PFSK-1 (cell line): ENCODE measurements around the gene TNNT3.

Source experiments
- FOXP2 ChIP-seq: optimal IDR thresholded peaks from 2 replicates; pipeline ENCODE3; 2011; ENCODE audit warnings: borderline replicate concordance, control low read depth, inconsistent platforms; ENCODE audit not compliant: insufficient read depth; ENCODE audit errors: extremely low read length, extremely low read depth
- POLR2AphosphoS5 ChIP-seq: IDR thresholded peaks from 2 replicates; pipeline ENCODE4 v1.6.1; 2012; ENCODE audit warnings: low read depth, mild to moderate bottlenecking, control low read depth, low read length, moderate library complexity
- REST ChIP-seq, 2 experiments: IDR thresholded peaks; 2 replicates each; pipeline versions ENCODE4 v1.6.1 to v1.8.0; 2011 to 2012; ENCODE audit warnings: low read depth in 2 of 2, low read length in 2 of 2, control low read depth in 1 of 2, inconsistent platforms in 1 of 2, mild to moderate bottlenecking in 1 of 2, moderate library complexity in 1 of 2; ENCODE audit not compliant: insufficient read depth in 1 of 2
- SIN3A ChIP-seq: IDR thresholded peaks from 2 replicates; pipeline ENCODE4 v1.6.1; 2012; ENCODE audit warnings: mild to moderate bottlenecking, low read length, moderate library complexity, borderline replicate concordance; ENCODE audit not compliant: insufficient read depth
- TAF1 ChIP-seq: IDR thresholded peaks from 2 replicates; pipeline ENCODE4 v1.6.1; 2012; ENCODE audit warnings: low read length, control low read depth, borderline replicate concordance; ENCODE audit not compliant: insufficient read depth

The TNNT3 gene

DNA sequence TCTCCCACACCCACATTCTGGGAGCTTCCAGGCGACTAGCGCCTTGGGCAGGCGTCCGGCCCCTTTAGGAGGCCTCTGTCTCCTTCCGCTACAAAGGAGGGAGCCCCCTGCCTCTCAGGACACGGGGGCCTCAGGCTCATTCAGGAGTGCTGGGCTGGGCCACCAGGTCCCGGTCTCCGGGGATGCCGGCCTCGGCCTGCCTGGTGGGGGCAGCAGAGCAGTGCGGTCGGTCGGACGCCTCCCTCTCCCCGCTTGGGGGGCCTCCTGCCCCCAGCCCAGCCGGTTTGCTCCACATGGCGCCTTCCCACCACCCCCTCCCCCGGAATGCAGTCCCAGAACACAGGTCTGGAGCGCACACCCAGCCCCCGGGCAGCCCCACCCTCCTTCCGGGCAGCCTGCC is 49.5 kb downstream of the TNNT3 start:
- TF ChIP-seq TAF1 (no peak), REST (IDR thresholded peaks at IDR 0.05; ENCODE audit: insufficient read depth in 1 of 2, low read depth in 2 of 2, low read length in 2 of 2) (no peak), SIN3A (no peak), POLR2AphosphoS5 (no peak), FOXP2 (no peak)

DNA sequence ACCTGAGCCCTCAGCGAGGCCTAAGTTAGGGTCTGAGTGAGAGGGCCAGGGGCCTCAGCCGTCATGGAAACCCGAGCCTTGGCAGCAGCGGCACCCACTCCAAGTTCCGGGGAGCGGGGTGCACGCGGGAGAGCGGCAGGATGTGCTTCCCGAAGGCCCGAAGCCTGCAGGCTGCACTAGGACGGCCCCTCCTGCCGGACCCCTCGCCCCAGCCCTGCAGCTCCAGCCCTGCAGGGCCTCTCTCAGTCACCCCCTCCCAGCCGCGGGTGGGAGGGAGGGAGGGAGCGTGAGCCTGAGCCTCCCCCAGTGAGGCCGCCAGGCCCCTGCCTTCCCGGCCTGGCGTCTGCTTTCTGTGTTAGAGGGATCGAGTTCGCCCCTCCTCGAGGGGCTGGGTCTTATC is 50.3 kb downstream of the TNNT3 start:
- TF ChIP-seq SIN3A (no peak), POLR2AphosphoS5 (no peak), TAF1 (no peak), REST (IDR thresholded peaks at IDR 0.05; ENCODE audit: insufficient read depth in 1 of 2, low read depth in 2 of 2, low read length in 2 of 2) (no peak), FOXP2 (no peak)

- TF ChIP-seq SIN3A (no peak), TAF1 (no peak)
Measured at GRCh38 chr11:1970956-1971355, 51.5 kb downstream of the TNNT3 start.

DNA sequence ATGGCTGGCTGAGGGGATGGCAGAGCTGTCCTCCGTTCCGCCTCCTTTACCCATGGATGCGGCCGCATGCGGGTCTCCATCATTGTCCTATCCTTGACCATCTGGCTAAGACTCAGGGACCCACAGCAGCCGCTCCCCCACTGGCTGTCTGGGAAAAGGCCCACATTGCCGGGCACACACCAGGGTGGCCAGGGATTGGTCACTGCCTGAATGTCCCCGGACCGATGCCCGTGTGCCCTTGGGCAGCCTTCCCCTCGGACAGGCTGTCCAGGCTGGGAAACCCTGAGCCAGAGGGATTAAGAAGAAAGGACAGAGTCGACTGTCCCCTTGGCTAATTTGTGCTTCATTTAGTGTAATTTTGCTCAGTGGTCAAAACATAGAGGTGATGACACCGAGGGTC is 55.7 kb downstream of the TNNT3 start:
- TF ChIP-seq TAF1 (no peak), FOXP2 (no peak), SIN3A (no peak), REST (IDR thresholded peaks at IDR 0.05; ENCODE audit: insufficient read depth in 1 of 2, low read depth in 2 of 2, low read length in 2 of 2) (no peak), POLR2AphosphoS5 (no peak)

- TF ChIP-seq SIN3A (no peak), REST (IDR thresholded peaks at IDR 0.05; ENCODE audit: insufficient read depth in 1 of 2, low read depth in 2 of 2, low read length in 2 of 2) (no peak), FOXP2 (no peak), TAF1 (no peak), POLR2AphosphoS5 (no peak)
Measured at GRCh38 chr11:1978720-1979473, 59.4 kb downstream of the TNNT3 start.
